Heart left ventricle (tissue), 16 donors: ENCODE results near the gene PPP2R2D. TPM values are rescaled to one million over a fixed set of nuclear protein-coding genes. Genes with fewer than 3 reads are reported as not detected.
"Not testable (repeated sequence)": the region's sequence is repeated elsewhere in the genome, so short reads cannot be mapped to it uniquely, and the experiment has no call there.

Experiments
- ATAC-seq, 4 donors: fragments of 200-7000 bp; cut with Tn5 transposase; one replicate each; pipeline ENCODE4 v1.9.1; 2020 to 2022; ENCODE audit warnings: moderate library complexity in 4 of 4, mild to moderate bottlenecking in 3 of 4, moderate number of reproducible peaks in 1 of 4
- DNase-seq, 5 donors: peaks; one replicate each; pipeline ENCODE4 v3.0.0-alpha.2; 2020
- H3K27ac ChIP-seq, 12 donors: fragments of 200-600 bp; sonication (generic) in 4 of 12; one replicate each; pipeline versions ENCODE4 v1.5.0 to v1.8.0; 2016 to 2022; ENCODE audit warnings: mild to moderate bottlenecking in 2 of 12
- H3K27me3 ChIP-seq, 9 donors: fragments of 200-600 bp; sonication (generic) in 2 of 9; one replicate each; pipeline versions ENCODE4 v1.5.1 to v1.8.0; 2016 to 2022; ENCODE audit warnings: mild to moderate bottlenecking in 3 of 9
- H3K36me3 ChIP-seq, 9 donors: fragments of 200-600 bp; sonication (generic) in 2 of 9; one replicate each; pipeline versions ENCODE4 v1.5.0 to v1.8.0; 2018 to 2022; ENCODE audit warnings: mild to moderate bottlenecking in 2 of 9
- H3K4me1 ChIP-seq, 12 donors: fragments of 200-600 bp; sonication (generic) in 4 of 12; one replicate each; pipeline versions ENCODE4 v1.5.0 to v1.8.0; 2016 to 2022; ENCODE audit warnings: mild to moderate bottlenecking in 3 of 12
- H3K4me3 ChIP-seq, 12 donors: fragments of 200-600 bp; sonication (generic) in 4 of 12; one replicate each; pipeline versions ENCODE4 v1.5.0 to v1.8.0; 2017 to 2022; ENCODE audit warnings: mild to moderate bottlenecking in 9 of 12, moderate library complexity in 4 of 12
- H3K9me3 ChIP-seq, 12 donors: fragments of 200-600 bp; sonication (generic) in 4 of 12; one replicate each; pipeline versions ENCODE4 v1.5.0 to v1.8.0; 2016 to 2022; ENCODE audit warnings: mild to moderate bottlenecking in 1 of 12
- POLR2A ChIP-seq, 2 donors: fragments of 450-650 bp; IDR thresholded peaks; one replicate each; pipeline ENCODE4 v1.6.1; 2017; ENCODE audit warnings: antibody characterized with exemption in 2 of 2, mild to moderate bottlenecking in 2 of 2, moderate library complexity in 2 of 2
- WGBS, 4 donors: extraction: QIAGEN DNeasy Blood & Tissue Kit in 2 of 4; methylation state at CpG; one replicate each; pipeline versions ENCODE4 v1.1.5 to v1.1.7; 2013 to 2018; 5-methylcytosine and 5-hydroxymethylcytosine counted together
- intact Hi-C, 10 donors: fragments of 100-400 bp; cut with DNase I; formaldehyde crosslinking; loops; one replicate each; pipeline versions ENCODE4 v1.11.1 to v1.14.2; 2022
- polyA plus RNA-seq, 2 donors: library from polyadenylated mRNA; stranded (reverse); fragments of 200-250 nt; gene quantifications; one replicate each; pipeline ENCODE4 v1.2.3, GENCODE V29; 2013
- total RNA-seq, 9 donors: library from RNA; depleted of rRNA in 2 of 9; stranded (reverse); fragments of >200 nt in 2 of 9; fragmentation: NEBNext Ultra II Directional in 3 of 9; extraction: Animal tissue kit (Norgen Biotek cat#: 25700) in 3 of 9; gene quantifications; one replicate each; pipeline versions ENCODE4 v1.1.0 to v1.2.4, GENCODE V29; 2016 to 2023
- TF ChIP-seq, protein P1 (sequence below), 12 donors: fragments of 200-600 bp; sonication (generic) in 4 of 12; IDR thresholded peaks; one replicate each; pipeline versions ENCODE4 v1.5.0 to v1.8.0; 2018 to 2022; ENCODE audit warnings: antibody characterized with exemption in 12 of 12, mild to moderate bottlenecking in 5 of 12
- donor health status: ischemic (EF 13 %, LVEDD 7.1; RV severe dilation, severe dysfunction).
- donor health status: healthy with polysubstance abuse.
- donor health status: DM: no; HTN: yes; CAD: no.
- donor health status: DM: no; HTN: no; CAD: no.
- donor health status: ischemic (EF 25% LVEDD 6.9; RV normal size, moderate dysfunction).
- donor health status: ischemic (EF 25% LVEDD 5.7; RV mildly dilated, moderate dysfunction).
- donor health status: healthy.
- donor health status: DM: yes; HTN: yes; CAD: no.
- donor health status: ischemic (EF 35%, LVEDD 5.7; RV mildly dilated, moderate dysfunction).
- donor health status: nonischemic (EF 11% LVEDD 7.7; RV severe dilation, severe dysfunction).
- donor health status: DM: yes; HTN: yes; CAD: no.
- donor health status: PGD.
- donor health status: ischemic (EF 29% LVEDD 5.4; RV normal size, mild dysfunction).
- donor health status: nonischemic (EF 23%, LVEDD 6.1; RV moderate dilation, normal function).

Gene PPP2R2D
- total and polyA plus RNA-seq, 11 donors = 29.4 to 43.4 (median 36.4) TPM

GRCh38 chr10:131946880-131947279, 46.1 kb downstream of the PPP2R2D start:
- ATAC-seq (peak in 1 of 4 donors; percentile 7), DNase-seq (no peak)
- Histone ChIP-seq H3K4me1 (no peaks in the 10 kb centered on the region), H3K4me3 (no peak overlapping the region), H3K27ac (no peak overlapping the region), H3K27me3 (no peaks in the 10 kb centered on the region), H3K36me3 (peaks cover 0 to 92% (median 87%) of the 10 kb centered on the region in 9 donors), H3K9me3 (no peaks in the 10 kb centered on the region)
- TF ChIP-seq, protein P1, sequence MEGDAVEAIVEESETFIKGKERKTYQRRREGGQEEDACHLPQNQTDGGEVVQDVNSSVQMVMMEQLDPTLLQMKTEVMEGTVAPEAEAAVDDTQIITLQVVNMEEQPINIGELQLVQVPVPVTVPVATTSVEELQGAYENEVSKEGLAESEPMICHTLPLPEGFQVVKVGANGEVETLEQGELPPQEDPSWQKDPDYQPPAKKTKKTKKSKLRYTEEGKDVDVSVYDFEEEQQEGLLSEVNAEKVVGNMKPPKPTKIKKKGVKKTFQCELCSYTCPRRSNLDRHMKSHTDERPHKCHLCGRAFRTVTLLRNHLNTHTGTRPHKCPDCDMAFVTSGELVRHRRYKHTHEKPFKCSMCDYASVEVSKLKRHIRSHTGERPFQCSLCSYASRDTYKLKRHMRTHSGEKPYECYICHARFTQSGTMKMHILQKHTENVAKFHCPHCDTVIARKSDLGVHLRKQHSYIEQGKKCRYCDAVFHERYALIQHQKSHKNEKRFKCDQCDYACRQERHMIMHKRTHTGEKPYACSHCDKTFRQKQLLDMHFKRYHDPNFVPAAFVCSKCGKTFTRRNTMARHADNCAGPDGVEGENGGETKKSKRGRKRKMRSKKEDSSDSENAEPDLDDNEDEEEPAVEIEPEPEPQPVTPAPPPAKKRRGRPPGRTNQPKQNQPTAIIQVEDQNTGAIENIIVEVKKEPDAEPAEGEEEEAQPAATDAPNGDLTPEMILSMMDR (IDR thresholded peaks at IDR 0.05) = no peak
- no peak for TF ChIP-seq POLR2A (IDR thresholded peaks at IDR 0.05)
- WGBS, 4 donors = 95 to 99% (median 96%) methylated on average over 14 of the region's 14 CpGs
- intact Hi-C loops = no loop called here

GRCh38 chr10:131947631-131948347, 47.0 kb downstream of the PPP2R2D start:
- WGBS, 4 donors = 82 to 86% (median 84%) methylated on average over 18 of the region's 18 CpGs
- Histone ChIP-seq H3K27ac (no peak overlapping the region), H3K36me3 (peaks cover 0 to 87% (median 80%) of the 10 kb centered on the region in 9 donors), H3K4me3 (no peak overlapping the region), H3K4me1 (no peaks in the 10 kb centered on the region), H3K9me3 (no peaks in the 10 kb centered on the region), H3K27me3 (no peaks in the 10 kb centered on the region)
- intact Hi-C loops = no loop called here
- DNase-seq = no peak
- no peak for TF ChIP-seq POLR2A (IDR thresholded peaks at IDR 0.05)
- TF ChIP-seq, protein P1 (IDR thresholded peaks at IDR 0.05) = no peak
- no peak for ATAC-seq

GRCh38 chr10:131948501-131948900, 47.7 kb downstream of the PPP2R2D start:
- TF ChIP-seq, protein P1 (IDR thresholded peaks at IDR 0.05) = no peak
- Histone ChIP-seq H3K4me1 (no peaks in the 10 kb centered on the region), H3K27ac (no peak overlapping the region), H3K4me3 (no peak overlapping the region), H3K36me3 (peaks cover 0 to 80% (median 77%) of the 10 kb centered on the region in 9 donors), H3K27me3 (no peaks in the 10 kb centered on the region), H3K9me3 (no peaks in the 10 kb centered on the region)
- intact Hi-C loops = no loop called here
- no peak for ATAC-seq
- no peak for DNase-seq
- 76 to 86% (median 83%) methylated on average over 6 of the region's 6 CpGs for WGBS, 4 donors

DNA sequence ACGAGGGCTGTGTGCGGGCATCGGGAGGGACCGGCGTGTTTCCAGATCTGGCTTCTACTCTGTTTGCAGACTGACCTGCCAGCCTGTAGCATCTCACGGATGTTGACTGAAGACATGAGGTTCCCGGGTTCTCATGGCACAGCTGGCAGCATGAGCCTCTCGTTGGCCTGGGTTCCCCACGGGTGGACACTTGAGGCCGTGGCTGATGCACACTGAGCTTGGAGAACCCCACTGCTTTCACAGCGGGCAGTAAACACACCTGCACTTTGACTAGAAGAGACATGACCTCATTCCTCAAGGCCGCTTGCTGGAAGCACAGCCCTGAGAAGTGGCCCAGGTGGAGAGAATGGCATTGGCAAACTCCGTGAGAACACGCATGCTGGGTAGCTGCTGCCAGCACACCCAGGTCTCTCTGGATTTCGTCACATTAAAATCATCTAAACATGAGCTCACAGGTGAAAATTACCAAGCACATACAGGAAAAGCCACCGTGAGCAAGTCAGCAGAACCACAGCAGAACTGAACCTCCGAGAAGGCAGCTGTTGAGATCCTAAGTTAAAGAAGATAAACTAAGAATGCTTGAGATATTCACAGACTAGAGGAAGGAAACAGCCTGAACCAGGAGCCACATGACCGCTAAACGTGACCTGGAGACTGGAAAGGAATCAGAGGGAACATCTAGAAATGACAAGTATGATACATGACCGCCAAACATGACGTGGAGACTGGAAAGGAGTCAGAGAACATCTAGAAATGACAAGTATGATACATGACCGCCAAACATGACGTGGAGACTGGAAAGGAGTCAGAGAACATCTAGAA, 48.4 kb downstream of the PPP2R2D start:
- Histone ChIP-seq H3K9me3 (no peaks in the 10 kb centered on the region), H3K4me1 (no peaks in the 10 kb centered on the region), H3K36me3 (peaks cover 0 to 81% (median 75%) of the 10 kb centered on the region in 9 donors), H3K27ac (no peak overlapping the region), H3K27me3 (no peaks in the 10 kb centered on the region), H3K4me3 (no peak overlapping the region)
- 90 to 92% (median 90%) methylated on average over 18 to 23 of the region's 23 CpGs for WGBS, 4 donors
- DNase-seq (no peak), ATAC-seq (no peak)
- intact Hi-C loops = no loop called here
- no peak for TF ChIP-seq POLR2A (IDR thresholded peaks at IDR 0.05)
- TF ChIP-seq, protein P1 (IDR thresholded peaks at IDR 0.05) = no peak

DNA sequence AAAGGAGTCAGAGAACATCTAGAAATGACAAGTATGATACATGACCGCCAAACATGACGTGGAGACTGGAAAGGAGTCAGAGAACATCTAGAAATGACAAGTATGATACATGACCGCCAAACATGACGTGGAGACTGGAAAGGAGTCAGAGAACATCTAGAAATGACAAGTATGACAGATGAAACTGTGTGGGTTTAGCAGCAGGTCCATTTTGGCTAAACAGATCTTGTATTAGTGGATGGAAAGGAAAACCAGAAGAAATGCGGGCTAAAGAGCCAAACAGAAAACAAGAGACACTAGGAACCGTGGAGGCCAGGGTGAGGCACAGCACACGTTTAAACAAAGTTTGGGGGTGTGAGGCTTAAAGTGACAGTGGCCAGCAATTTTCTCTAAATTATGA, 49.1 kb downstream of the PPP2R2D start:
- WGBS, 4 donors = 79 to 85% (median 83%) methylated on average over 5 to 6 of the region's 7 CpGs
- DNase-seq, intact Hi-C loops: not testable (repeated sequence)

More for the DNA sequence above, 49.1 kb downstream of the PPP2R2D start:
- H3K27ac ChIP-seq, H3K4me3 ChIP-seq, H3K27me3 ChIP-seq, H3K4me1 ChIP-seq, H3K9me3 ChIP-seq, ATAC-seq: not testable (repeated sequence)
- peaks cover 0 to 81% (median 77%) of the 10 kb centered on the region in 9 donors for H3K36me3 ChIP-seq
